ENCODE data around the gene WWOX.

The WWOX gene

DNA sequence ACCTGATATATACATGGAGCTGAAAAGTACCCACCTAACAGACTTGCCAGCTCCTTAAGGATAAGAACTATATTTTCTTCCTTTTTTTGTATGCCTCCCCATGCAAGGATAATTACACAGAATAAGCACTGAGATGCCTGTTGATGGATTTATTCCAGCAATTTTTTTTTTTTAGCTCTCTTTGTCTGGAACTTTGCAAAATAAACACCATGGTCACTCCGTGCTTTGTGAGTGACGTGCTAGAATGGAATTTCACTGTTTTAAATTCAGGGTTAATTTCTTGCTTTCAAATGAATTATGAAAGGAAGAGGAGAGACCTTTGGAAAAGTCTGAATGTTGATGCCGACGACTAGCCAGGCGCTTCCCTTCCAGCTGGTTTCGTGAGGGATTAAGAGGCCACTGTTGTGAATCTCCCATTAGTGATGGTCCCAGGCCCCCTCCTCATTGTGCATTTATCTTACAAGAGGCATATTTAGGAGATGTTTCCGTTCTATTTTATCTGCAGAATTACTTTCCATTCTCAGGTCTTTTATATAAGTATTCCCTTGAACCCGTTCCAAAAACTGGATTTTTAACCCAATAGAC, 529.1 kb downstream of the WWOX start:
- DNase-seq: no peak

DNA sequence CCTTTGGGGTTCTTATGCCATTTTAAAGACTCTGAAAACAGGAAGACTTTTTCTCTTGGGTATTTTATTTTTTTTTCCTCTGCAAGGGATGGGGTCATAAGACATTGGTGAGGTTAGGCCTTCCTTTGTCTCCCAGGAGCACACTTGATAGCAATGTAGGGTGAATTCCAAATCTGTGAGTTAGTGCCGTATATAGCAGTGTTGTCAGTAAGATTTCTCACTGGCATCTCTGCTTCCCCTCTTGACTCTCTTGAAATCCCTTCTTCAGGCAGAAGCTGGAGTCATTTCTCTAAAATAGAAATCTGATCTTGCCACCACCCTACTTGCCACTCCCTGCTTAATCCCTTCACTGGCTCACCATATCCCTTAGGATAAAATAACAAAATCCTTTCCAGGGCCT, 529.7 kb downstream of the WWOX start:
- no peak for DNase-seq

DNA sequence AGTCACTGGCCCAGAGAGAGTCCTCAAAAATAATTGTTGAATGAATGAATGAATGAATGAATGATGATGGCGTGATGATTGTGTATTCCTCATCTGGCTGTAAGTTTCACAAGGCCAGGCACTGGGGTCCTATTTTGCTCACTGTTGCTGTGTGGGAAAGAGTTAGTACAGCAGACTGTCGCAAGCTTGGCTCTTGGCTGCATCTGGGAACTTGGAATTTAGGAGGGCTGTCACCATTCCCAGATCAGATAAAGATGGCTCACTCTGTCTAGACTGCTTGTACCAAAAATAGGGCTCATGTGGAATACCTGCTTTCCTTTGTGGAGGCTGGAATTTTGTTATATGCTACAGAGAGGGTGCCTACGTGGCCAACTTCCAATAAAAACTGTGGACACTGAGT, 530.6 kb downstream of the WWOX start:
- no peak for DNase-seq

DNA sequence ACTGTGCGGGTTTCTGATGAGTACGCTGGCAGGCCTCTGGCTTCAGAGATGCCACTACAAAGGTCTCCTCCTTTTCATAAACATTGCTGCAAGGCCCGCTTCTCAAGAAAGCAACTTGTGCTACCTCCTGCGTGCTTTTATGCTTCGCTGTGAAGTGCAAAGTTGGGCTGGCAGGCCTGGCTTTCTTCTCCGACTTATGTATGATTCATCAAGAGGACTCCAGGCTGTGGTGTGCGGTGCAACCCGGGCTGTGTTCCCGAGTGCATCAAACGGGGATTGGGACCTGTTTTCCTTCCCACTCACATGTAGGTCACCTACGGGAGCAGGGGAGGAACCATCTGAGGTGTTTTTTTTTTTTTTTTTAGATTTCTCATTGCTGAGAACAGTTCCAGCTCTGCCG, 534.1 kb downstream of the WWOX start:
- DNase-seq: no peak

DNA sequence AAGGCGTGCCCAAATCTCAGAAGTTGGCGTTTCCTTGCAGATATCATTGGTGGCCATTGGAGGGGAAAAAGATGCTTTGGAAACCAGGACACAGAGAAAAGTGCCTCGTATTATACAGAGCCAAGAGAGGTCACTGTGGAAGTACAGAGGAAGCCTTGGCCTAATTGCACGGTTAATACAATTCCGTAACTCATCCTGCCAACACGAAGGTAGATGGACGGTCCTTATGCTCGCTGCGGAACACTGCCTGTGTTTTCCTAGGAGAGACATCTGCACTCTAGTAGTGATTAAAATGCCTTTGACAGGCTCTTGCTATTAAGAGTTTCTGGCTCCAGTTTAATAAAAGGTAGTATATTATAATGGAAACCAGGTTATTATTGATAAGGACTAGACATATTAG, 536.4 kb downstream of the WWOX start:
- DNase-seq: no peak

DNA sequence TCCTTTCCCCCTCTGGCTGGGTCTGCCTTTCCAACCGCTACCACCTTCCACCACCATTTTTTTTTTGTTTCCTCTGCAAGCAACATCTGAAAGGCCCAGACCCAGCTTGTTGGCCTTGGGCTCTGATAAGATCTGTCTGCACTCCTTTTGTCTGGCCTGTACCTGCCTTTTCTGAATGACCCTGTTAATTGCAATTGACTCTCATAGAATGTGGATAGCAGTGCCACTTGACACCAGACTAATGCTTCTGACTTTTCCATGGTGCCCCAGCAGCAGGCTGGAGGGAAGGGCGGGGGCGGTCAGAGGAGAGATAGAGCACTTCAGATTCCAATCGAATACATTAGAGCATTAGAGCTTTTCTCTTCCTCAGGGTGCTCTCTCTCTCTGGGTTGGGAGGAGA, 538.9 kb downstream of the WWOX start:
- no peak for DNase-seq

DNA sequence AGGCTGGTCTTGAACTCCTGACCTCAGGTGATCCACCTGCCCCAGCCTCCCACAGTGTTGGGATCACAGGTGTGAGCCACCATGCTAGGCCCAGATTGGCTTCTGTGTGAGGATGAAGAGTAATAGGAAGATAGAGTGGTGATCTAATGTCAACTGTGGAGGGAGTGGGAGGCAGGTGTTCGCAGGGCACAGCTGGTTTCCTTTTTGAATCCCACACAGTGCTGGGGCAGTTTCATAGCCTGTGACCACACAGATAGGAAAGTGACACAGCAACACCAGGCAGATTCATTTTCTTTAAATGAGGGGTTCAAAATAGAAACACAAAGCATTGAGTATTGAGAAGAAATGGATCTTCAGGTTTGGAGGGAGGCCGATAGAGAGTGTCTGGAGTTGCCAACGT, 540.3 kb downstream of the WWOX start:
- no peak for DNase-seq

DNA sequence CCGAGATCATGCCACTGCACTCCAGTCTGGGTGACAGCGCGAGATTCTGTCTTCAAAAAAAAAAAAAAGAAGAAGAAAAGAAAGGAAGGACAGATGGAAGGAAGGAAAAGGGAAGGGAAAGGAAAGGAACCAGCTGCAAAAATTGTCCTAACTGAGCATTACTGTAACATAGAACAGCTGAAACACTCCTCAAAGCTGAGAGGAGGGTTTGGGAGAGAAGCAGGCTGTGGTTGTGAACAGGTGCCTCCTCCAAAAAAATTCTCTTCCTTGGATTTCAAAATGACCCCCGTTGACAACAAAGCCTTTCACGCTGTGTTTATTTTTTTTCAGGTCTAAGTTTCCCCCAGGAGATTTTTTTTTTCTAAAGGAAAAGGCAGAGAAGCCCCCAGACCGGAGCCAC, 541.4 kb downstream of the WWOX start:
- no peak for DNase-seq

DNA sequence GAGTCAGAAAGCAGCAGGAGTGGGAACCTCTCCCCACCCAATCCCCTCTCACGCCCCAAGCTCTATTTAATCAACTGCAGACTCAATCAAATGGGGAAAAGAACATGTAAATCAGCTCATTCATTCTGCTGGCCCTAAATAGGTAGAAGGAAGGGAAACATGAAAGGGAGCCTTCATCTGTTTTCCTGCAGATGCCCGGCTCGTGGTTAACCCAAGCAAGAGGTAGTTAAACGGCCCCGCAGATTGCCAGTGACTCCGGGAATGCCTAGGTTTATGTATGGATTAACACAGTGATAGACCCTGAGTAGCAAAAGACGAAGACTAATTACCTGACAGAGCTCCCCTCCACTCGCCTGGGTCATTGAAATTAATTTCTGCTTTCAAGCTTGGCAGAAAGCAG, 542.0 kb downstream of the WWOX start:
- DNase-seq: no peak

DNA sequence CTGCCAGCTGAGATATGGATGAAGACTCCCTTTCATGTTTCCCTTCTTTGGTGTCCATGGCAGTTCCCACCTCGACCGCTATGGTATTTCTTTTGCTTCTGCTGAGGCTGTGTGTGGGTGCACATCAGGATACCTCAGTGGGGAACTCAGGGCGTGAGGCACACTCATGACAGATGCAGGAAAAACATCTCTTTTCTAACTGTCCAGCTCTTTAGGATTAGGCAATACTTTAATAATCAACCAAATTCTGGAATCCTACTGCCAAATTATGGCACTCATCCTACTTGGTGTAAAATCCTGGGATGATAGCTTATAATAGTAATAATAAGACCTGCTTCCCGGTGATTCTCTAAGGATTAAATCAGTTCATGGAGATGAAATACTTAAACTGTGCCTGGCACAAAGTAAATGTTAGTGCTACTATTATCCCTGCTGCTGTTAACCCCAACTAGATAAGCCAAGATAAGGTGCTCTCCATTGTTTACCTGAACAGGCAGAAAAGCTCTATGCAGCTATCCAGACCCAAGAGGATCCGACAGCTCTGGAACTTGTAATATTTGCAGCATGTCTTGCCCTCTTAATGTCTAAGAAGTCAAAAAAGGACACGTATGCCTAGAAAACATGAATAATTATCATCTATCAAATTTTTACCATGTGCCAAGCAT, 543.3 kb downstream of the WWOX start:
- DNase-seq: no peak

DNA sequence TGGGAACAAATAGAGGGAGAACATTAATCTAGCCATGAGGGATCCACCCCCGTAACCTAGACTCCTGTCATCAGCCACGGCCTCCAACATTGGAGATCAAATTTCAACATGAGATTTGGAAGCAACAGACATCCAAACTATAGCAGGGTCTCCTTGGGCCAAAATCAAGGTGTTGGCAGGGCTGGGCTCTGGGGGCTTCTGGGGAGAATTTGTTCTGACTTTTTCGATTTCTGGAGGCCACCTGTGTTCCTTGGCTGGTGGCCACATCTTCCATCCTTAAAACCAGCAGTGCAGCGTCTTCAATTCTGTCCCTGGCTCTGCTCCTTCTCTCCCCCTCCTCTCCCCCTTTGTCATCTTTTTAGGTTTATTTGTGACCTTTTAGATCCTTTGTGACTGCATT, 546.2 kb downstream of the WWOX start:
- DNase-seq: no peak

DNA sequence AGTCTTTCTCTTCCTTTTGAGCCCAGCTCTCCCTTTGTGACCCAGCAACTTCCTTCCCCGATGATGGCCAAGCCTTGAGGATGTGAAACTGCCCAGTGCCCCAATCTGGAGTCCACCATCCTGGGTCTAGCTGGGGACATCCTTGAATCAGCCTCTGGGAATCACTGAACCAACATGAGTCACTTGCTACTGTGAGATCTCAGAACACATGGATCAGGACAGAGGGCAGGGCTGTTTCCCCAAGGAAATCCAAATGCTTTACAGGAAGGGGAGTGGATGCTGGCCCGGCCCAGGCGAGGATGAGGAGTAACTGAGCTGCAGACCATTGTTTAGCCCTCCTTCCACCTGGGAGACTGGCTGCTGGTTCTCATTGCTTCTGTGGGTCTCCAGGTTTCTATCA, 547.6 kb downstream of the WWOX start:
- DNase-seq: peak; percentile 1 to 29 (median 20)

DNA sequence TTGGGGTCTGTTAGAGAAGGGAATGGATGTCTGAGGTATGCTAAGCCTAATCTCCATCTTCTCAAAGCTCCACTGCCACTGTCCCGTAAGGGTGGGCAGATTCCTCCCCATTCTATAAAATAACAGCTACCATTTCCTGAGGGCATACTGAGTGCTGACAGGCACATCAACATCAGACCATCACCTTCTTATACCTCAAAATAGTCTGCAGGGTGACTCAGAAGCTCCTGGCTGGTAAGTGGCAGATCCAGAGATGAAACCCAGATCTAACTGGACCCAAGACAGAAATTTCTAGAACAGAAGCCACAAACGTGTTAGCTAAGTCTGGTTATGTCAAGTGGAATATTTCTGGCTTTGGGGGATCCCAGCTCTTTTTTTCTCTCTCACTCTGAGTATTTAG, 548.0 kb downstream of the WWOX start:
- no peak for DNase-seq

DNA sequence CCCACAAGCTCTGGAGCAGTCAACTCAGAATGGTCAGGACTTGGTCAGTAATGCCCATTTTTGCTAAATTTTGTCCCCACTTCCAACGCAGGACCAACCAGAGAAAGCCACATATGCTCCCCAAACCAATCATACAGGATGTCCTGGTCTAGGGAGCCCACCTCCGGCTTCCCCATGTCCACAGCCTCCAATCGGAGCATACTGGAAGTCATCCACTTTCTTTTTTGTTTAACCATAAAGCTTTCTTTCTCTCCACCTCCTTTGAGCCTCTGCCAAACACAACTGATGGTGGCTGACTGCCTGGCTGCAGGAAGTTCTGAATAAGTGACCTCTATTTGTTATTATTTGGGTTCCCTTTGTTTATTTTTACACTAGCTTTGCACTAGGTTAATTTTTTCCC, 549.1 kb downstream of the WWOX start:
- no peak for DNase-seq

DNA sequence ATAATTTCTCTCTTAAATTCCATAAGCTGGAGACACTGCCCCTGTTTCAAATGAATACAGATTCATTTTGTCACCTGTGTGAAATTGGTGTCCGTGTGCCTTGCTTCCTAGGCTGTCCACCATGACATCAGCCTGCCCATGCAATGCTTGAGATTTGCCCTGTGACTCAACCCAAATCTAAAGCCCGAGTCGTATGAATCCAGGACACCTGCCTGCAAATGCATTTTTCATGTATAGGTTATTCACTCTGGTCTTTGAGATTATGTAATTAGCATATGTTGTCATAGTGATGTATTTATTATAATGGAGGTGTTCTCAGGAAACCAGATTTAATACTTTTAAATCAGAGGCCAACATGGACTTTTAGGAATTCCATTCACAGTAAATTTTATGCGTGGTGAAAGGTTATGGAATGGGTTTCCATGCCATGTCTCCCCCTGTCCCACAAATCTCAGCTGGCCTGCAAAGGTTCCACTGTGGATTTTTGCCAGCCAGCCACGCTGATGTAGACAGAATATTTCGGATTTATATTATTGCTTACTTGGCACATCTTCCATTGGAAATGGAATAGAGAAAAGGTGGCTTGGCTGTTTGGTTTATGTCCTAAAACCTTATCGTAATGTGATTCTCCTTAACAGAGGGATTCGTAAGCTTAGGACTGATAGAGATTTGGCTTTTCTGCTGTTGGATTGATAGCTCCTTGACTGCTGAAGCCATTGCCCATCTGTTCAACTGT, 551.1 kb downstream of the WWOX start:
- no peak for DNase-seq

DNA sequence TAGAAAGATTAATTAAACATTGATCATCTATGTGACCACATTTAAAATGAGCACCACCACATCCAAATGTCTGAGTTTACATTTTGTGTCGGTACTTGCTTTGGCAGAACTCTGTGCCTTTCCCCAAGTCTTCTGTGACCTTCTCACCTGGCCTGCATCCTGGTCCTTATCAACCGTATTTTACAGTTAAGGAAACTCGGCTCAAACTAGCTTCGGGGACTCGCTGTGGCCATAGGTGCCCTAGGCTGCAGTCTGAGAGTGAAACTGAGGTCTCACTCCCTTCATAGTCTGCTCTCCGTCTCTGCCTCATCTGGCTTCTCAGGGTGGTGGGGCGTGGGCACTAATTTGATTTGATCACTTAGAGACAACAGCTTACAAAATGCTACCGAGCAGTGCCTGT, 555.5 kb downstream of the WWOX start:
- no peak for DNase-seq

DNA sequence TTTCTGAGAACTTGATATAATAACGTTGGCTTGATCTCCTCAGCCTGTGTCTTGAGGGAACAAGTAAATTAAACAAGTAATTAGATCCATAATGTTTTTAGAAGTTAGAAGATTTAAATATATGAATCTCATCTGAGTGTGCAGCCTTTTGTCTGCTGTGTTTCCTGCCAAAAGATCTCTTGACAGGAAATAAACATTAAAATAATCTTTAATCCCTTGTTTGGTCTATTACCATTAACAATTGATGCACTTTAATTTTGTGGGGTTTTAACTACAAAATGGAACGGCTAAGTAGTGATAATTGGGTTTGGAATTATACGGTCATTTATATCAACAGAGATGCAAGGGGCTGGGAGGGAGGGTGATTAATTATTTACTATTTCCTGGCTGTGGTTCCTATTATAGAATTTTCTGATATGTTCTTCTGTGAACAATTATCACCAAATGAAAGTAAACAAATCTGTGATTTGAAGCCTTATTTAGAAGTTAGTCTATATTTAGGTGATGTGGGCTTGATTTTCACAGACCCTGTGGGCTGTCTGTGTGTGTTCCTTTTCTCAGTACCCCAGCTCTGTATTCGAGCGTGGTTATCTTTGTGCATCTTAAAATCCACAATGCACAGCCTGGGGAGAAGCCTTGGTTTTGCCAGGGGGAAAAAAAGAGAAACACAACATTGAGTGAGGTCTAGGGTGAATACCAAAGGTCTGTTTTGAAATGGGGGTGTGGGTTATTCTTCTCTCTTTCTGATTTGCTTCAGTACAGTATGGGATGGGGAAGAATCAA, 556.1 kb downstream of the WWOX start:
- DNase-seq: no peak

DNA sequence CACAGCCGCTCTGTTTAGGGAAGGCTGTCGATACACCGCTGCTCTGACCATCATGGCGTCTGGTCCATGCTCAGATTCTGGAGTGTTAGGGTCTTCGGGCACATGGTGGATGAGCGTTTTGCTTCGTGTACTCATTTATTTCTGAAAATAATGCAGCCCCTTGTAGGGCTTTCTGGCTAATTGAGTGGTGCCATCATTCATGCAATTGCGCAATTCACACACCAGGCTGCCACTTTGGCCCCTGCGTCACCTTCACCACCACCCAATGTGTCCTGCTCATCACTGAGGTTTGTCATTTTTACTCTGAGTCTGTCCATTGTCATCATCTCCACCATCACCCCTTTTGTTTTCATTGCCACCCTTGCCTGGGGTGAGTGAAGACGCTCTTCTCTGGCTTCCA, 557.4 kb downstream of the WWOX start:
- no peak for DNase-seq

DNA sequence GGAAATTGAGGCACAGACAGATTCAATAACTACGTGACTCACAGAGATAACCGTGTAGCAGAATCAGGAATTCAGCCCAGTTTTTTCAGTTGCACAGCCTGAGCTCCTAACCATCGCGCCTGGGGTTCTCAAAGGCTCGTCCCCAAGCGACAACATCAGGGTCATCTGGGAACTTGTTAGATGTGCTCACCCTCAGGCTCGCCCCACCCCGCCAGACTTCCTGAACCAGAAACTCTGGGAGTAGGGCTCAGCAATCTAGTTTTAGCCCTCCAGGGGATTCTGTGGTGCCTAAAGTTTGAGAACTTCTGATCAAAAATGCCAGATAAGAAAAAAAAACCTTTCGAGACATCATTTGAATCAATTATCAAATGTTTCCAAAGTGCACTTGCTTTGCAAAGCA, 559.8 kb downstream of the WWOX start:
- DNase-seq: no peak

DNA sequence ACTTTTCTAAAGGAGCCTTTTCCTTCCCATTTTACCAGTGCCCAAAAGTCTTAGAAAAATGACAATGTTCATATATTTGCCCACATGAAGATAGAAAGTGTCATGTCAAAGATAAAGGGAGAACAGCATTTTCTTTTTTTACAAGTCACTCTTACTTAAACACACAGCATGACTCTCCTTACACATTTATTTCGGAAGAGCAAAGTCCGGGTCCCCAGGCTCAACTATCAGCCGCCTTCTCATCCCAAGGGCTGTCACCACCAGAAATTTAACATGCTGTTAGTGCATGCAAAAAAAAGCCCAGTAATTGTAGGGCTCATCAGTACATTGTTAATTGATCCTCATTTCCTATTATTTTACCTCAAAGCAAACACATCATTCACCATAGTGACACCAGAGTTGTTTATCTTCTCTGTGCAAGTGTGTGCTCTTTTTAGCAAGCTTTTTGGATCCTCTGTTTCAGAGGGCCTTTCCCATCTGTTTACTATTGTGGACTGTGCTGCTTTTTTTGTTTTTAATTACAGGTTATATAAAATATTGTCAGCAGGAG, 560.3 kb downstream of the WWOX start:
- DNase-seq: no peak

DNA sequence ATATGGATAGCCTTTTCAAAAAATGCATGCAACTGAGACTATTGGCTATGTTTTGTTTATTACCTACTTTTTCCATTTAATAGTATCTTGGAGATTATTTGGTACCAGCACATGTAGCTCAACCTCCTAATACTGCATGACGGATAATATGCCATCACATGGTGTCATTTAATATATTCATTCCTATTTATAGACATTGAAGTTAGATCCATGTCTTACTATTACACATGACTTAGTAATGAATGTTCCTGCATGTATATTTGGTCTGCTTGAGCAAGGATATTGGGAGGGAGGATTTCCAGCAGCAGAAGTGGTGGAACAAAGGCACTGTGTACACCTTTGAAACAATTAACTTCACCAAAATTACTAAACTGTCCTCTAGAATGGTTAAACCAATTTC, 561.3 kb downstream of the WWOX start:
- DNase-seq: no peak

DNA sequence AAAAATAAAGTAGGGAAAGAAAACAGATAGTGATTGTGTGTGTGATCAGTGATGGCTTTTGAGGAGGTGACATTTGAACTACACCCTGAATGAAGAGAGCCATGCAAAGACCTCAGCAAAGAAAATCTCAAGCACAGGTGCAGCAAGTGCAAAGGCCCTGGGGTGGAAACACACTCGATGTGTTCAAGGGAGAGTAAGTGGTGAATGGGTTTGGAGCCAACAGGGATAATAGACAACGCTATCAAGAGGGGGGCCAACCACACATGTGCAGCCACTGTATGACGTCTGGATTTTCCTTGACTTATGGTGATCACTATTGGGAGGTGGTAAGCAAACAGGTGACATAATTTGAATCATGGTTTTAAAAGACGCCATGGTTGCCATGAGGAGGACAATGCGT, 564.2 kb downstream of the WWOX start:
- no peak for DNase-seq
